Caco-2 (cell line): ENCODE measurements around the gene TRPM2. TPM values are rescaled to one million over a fixed set of nuclear protein-coding genes. Genes with fewer than 3 reads are reported as not detected.

Source experiments
- BruUV-seq: library from RNA; stranded (reverse); fragments of 400-500 nt; replicated peaks from 2 replicates; lab custom pipeline; 2021; lab: Mats Ljungman, UMichigan
- CTCF ChIA-PET: fragments of 300-600 bp; sonication (Branson Sonifier 250); formaldehyde crosslinking; loops from one replicate; lab custom pipeline; 2022; ENCODE audit warnings: antibody characterized with exemption; lab: Charles Lee
- POLR2A ChIA-PET: fragments of 300-600 bp; sonication (Branson Sonifier 250); formaldehyde crosslinking; loops from one replicate; lab custom pipeline; 2022; ENCODE audit warnings: antibody characterized with exemption; lab: Charles Lee
- DNase-seq, 2 experiments: peaks; one replicate each; pipeline versions ENCODE4 v3.0.0 to v3.0.0-alpha.2; 2020 to 2022
- H3K27me3 ChIP-seq: replicated peaks from 2 replicates; pipeline ENCODE4 v1.6.0; 2011; ENCODE audit warnings: low read length; ENCODE audit not compliant: control insufficient read depth, insufficient read depth
- H3K36me3 ChIP-seq: 2 replicates; pipeline ENCODE4 v1.5.1; 2011; ENCODE audit warnings: low read length; ENCODE audit not compliant: control insufficient read depth, insufficient read depth
- H3K4me1 ChIP-seq: fragments of 250-450 bp; sonication (Bioruptor Pico); 2 replicates; pipeline ENCODE4 v1.5.1; 2020; ENCODE audit warnings: mild to moderate bottlenecking
- H3K4me3 ChIP-seq: 2 replicates; pipeline ENCODE4 v1.5.1; 2011; ENCODE audit warnings: low read depth, mild to moderate bottlenecking, control low read depth, low read length
- H3K9me3 ChIP-seq: fragments of 250-450 bp; sonication (Bioruptor Pico); 2 replicates; pipeline ENCODE4 v1.5.1; 2020; ENCODE audit warnings: mild to moderate bottlenecking, moderate library complexity
- H3K27ac Mint-ChIP-seq: one replicate; pipeline ENCODE4 v1.8.0; 2022; ENCODE audit warnings: mixed read lengths; ENCODE audit not compliant: unreplicated experiment
- H3K27me3 Mint-ChIP-seq: one replicate; pipeline ENCODE4 v1.8.0; 2022; ENCODE audit warnings: mixed read lengths; ENCODE audit not compliant: insufficient read depth, unreplicated experiment
- H3K36me3 Mint-ChIP-seq: one replicate; pipeline ENCODE4 v1.8.0; 2022; ENCODE audit warnings: mild to moderate bottlenecking, mixed read lengths; ENCODE audit not compliant: insufficient read depth, unreplicated experiment
- H3K4me1 Mint-ChIP-seq: one replicate; pipeline ENCODE4 v1.8.0; 2022; ENCODE audit warnings: low read depth, mixed read lengths; ENCODE audit not compliant: unreplicated experiment
- H3K4me3 Mint-ChIP-seq: one replicate; pipeline ENCODE4 v1.8.0; 2022; ENCODE audit warnings: mild to moderate bottlenecking, moderate library complexity, mixed read lengths; ENCODE audit not compliant: unreplicated experiment
- H3K9me3 Mint-ChIP-seq: one replicate; pipeline ENCODE4 v1.8.0; 2022; ENCODE audit warnings: mixed read lengths; ENCODE audit not compliant: unreplicated experiment
- CTCF ChIP-seq, 2 experiments: fragments of 200-600 bp in 1 of 2; IDR thresholded peaks; 1 replicate in 1 of 2; 2 replicates in 1 of 2; pipeline versions ENCODE4 v1.5.1 to v1.8.0; 2011 to 2022; ENCODE audit warnings: antibody characterized with exemption in 1 of 2, control low read depth in 1 of 2, inconsistent platforms in 1 of 2, low read depth in 1 of 2, low read length in 1 of 2, mild to moderate bottlenecking in 1 of 2, moderate library complexity in 1 of 2; ENCODE audit not compliant: insufficient read depth in 1 of 2, severe bottlenecking in 1 of 2, unreplicated experiment in 1 of 2
- intact Hi-C: fragments of 100-400 bp; cut with micrococcal nuclease; formaldehyde crosslinking; loops from one replicate; pipeline ENCODE4 v1.10.0; 2022; ENCODE audit not compliant: unreplicated experiment
- total RNA-seq: library from RNA; stranded (reverse); gene quantifications from 2 replicates; pipeline ENCODE4 v1.2.3, GENCODE V29; 2022

Gene TRPM2
- total RNA-seq, 1 experiment from 2014 or later, result 0.20 TPM

GRCh38 chr21:44390886-44391285, 37.5 kb downstream of the TRPM2 start:
- Histone ChIP-seq H3K9me3 (peaks cover 2% of the 10 kb centered on the region; the same call in 1 of the 2 replicates), H3K36me3 (no peaks in the 10 kb centered on the region), H3K4me1 (no peaks in the 10 kb centered on the region), H3K27me3 (no peaks in the 10 kb centered on the region), H3K4me3 (no peak overlapping the region)
- Mint-ChIP-seq H3K36me3 (no peaks in the 10 kb centered on the region), H3K4me1 (no peaks in the 10 kb centered on the region), H3K27me3 (no peaks in the 10 kb centered on the region), H3K9me3 (peaks cover under 1% of the 10 kb centered on the region), H3K4me3 (no peak overlapping the region), H3K27ac (no peak overlapping the region)
- CTCF ChIA-PET, result no interaction called here
- POLR2A ChIA-PET, result no interaction called here
- DNase-seq, result no peak
- no TSS peak for BruUV-seq
- TF ChIP-seq CTCF (IDR thresholded peaks at IDR 0.05; ENCODE audit: insufficient read depth in 1 of 2, low read depth in 1 of 2, low read length in 1 of 2, severe bottlenecking in 1 of 2, unreplicated experiment in 1 of 2), result no peak
- intact Hi-C loops, result no loop called here

GRCh38 chr21:44391345-44392091, 38.1 kb downstream of the TRPM2 start:
- Histone ChIP-seq H3K9me3 (no peaks in the 10 kb centered on the region; the same call in 1 of the 2 replicates), H3K4me1 (no peaks in the 10 kb centered on the region), H3K4me3 (no peak overlapping the region), H3K27me3 (no peaks in the 10 kb centered on the region), H3K36me3 (no peaks in the 10 kb centered on the region)
- H3K4me1 Mint-ChIP-seq, result no peaks in the 10 kb centered on the region
- no peaks in the 10 kb centered on the region for H3K9me3 Mint-ChIP-seq
- no peak for DNase-seq
- H3K4me3 Mint-ChIP-seq, result no peak overlapping the region
- ChIA-PET POLR2A (no interaction called here), CTCF (interaction anchor here (0.7 kb wide), 1 partner anchor 118 kb away, joined by 3 read pairs; no protein-coding TSS in a partner anchor)
- H3K27ac Mint-ChIP-seq, result no peak overlapping the region
- H3K27me3 Mint-ChIP-seq, result no peaks in the 10 kb centered on the region
- no TSS peak for BruUV-seq
- no peaks in the 10 kb centered on the region for H3K36me3 Mint-ChIP-seq
- intact Hi-C loops, result no loop called here
- no peak for TF ChIP-seq CTCF (IDR thresholded peaks at IDR 0.05; ENCODE audit: insufficient read depth in 1 of 2, low read depth in 1 of 2, low read length in 1 of 2, severe bottlenecking in 1 of 2, unreplicated experiment in 1 of 2)

DNA sequence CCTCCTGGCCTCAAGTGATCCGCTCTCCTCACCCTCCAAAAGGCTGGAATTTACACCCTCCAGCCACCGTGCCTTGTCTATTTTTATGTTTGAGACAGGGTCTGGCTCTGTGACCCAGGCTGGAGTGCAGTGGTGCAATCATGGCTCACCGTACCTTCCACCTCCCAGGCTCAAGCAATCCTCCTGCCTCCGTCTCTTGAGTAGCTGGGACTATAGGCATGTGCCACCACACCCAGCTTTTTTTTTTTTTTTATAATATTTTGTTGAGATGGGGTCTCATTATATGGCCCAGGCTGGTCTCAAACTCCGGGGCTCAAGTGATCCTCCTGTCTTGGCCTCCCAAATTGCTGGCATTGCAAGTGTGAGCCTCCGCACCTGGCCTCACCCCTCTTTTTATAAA, 38.8 kb downstream of the TRPM2 start:
- no peaks in the 10 kb centered on the region for H3K4me1 Mint-ChIP-seq
- no peaks in the 10 kb centered on the region for H3K27me3 Mint-ChIP-seq
- no peak for TF ChIP-seq CTCF (IDR thresholded peaks at IDR 0.05; ENCODE audit: insufficient read depth in 1 of 2, low read depth in 1 of 2, low read length in 1 of 2, severe bottlenecking in 1 of 2, unreplicated experiment in 1 of 2)
- ChIA-PET POLR2A (no interaction called here), CTCF (interaction anchor here (0.7 kb wide), 1 partner anchor 118 kb away, joined by 3 read pairs; no protein-coding TSS in a partner anchor)
- Histone ChIP-seq H3K36me3 (no peaks in the 10 kb centered on the region), H3K9me3 (no peaks in the 10 kb centered on the region), H3K27me3 (no peaks in the 10 kb centered on the region), H3K4me3 (no peak overlapping the region), H3K4me1 (no peaks in the 10 kb centered on the region)
- no peaks in the 10 kb centered on the region for H3K36me3 Mint-ChIP-seq
- no peak for DNase-seq
- no peak overlapping the region for H3K4me3 Mint-ChIP-seq
- no TSS peak for BruUV-seq
- H3K27ac Mint-ChIP-seq, result no peak overlapping the region
- no peaks in the 10 kb centered on the region for H3K9me3 Mint-ChIP-seq
- intact Hi-C loops, result no loop called here
